Stimulated activated naive CD8-positive, alpha-beta T cell treated with anti-CD3 and anti-CD28 coated beads, Interleukin-15, Interleukin-2, amounts not matched to agents 100 ng/mL and 50 ng/mL, for 24 hours (primary cell): Measurements from ENCODE around the gene UBAC1.

ENCODE experiments used
- H3K27ac Mint-ChIP-seq: one replicate; pipeline ENCODE4 v1.8.0; 2021; ENCODE audit warnings: mild to moderate bottlenecking, mixed read lengths
- H3K27me3 Mint-ChIP-seq: one replicate; pipeline ENCODE4 v1.8.0; 2021; ENCODE audit warnings: mixed read lengths
- H3K36me3 Mint-ChIP-seq: one replicate; pipeline ENCODE4 v1.8.0; 2021; ENCODE audit warnings: low read depth, mixed read lengths
- H3K4me1 Mint-ChIP-seq: one replicate; pipeline ENCODE4 v1.8.0; 2021; ENCODE audit warnings: low read depth, mixed read lengths
- H3K4me3 Mint-ChIP-seq: one replicate; pipeline ENCODE4 v1.8.0; 2021; ENCODE audit warnings: mild to moderate bottlenecking, mixed read lengths
- H3K9me3 Mint-ChIP-seq: one replicate; pipeline ENCODE4 v1.8.0; 2021; ENCODE audit warnings: mixed read lengths

UBAC1 gene

DNA sequence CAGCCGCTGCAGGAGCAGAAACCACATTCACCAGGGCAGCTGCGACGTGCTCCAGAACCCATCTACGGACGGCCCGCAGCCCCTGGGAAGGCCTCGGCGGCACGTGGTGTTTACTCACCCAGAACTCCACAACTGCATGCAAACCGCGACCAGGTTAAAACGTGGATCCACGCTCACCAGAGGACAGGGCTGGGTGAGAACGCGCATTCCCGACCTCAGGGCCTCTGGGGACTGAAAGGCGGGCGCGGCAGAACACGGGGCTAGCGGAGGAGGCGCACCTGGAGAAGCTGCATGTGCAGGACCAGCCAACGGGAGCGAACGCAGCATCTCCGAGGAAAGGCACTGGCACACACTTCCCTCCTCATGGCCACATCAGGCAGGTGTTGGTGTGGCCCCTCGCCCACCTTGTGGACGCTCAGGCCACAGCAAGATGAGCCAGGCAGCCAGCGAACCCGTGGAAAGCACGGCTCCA is 29.8 kb downstream of the UBAC1 start:
- H3K9me3 Mint-ChIP-seq, result no peaks in the 10 kb centered on the region
- H3K27ac Mint-ChIP-seq, result no peak overlapping the region
- no peak overlapping the region for H3K4me3 Mint-ChIP-seq
- H3K4me1 Mint-ChIP-seq, result peaks cover 13% of the 10 kb centered on the region
- H3K36me3 Mint-ChIP-seq, result peaks cover 45% of the 10 kb centered on the region
- no peaks in the 10 kb centered on the region for H3K27me3 Mint-ChIP-seq

GRCh38 chr9:135930446-135931345 is 30.5 kb downstream of the UBAC1 start:
- Mint-ChIP-seq H3K27me3 (no peaks in the 10 kb centered on the region), H3K27ac (no peak overlapping the region), H3K9me3 (no peaks in the 10 kb centered on the region), H3K4me3 (no peak overlapping the region), H3K4me1 (peaks cover 20% of the 10 kb centered on the region), H3K36me3 (peaks cover 43% of the 10 kb centered on the region)

- Mint-ChIP-seq H3K4me3 (no peak overlapping the region), H3K9me3 (no peaks in the 10 kb centered on the region), H3K27me3 (no peaks in the 10 kb centered on the region), H3K27ac (no peak overlapping the region), H3K4me1 (peaks cover 28% of the 10 kb centered on the region), H3K36me3 (peaks cover 36% of the 10 kb centered on the region)
These were observed 31.3 kb downstream of the UBAC1 start for GRCh38 chr9:135929656-135930445.

DNA sequence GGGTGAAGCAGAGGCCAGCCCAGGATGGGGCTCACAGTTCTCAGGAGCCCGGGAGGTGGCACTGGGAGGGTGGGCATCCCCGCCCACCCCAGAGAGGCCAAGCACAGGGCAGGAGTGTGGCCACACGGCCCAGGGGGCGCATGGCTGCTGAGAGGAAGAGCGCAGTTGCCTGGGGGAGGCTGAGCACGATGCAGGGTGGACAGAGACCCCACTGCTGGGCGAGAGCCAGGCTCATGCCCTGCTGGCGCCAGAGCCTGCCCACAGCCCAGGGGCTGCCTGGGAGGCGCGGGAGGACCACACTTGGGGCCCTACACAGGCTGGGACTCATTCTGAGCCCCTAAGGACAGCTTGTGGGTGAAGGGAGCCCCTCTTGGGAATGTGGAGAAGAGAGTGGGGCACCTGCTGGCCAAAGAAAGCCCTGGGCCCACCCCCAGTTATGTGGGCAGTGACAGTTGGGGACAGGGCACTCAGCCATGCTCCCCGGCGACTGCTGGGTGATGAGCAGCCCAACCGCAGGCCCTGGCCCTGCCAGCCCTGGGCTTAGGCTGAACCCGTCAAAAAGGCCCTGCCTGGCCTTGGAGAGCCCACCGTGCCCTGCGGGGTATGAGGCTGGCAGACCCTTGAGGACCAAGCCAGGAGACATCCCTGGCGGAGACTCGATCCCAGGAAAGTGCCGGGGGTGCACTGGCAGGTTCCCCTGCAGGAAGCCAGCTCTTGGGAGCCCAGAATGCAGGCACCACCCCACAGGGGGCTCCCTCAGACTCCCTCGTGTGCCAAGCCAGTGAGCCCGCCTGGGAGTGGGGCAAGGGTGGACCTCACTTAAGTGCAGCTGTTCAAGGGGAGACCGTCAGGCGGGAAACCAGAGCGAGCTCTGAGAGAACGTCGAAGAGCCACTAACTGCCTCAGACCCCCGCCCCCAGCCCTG is 32.2 kb downstream of the UBAC1 start:
- Mint-ChIP-seq H3K4me1 (peaks cover 35% of the 10 kb centered on the region), H3K27me3 (no peaks in the 10 kb centered on the region), H3K36me3 (peaks cover 34% of the 10 kb centered on the region), H3K9me3 (no peaks in the 10 kb centered on the region), H3K4me3 (no peak overlapping the region), H3K27ac (no peak overlapping the region)

GRCh38 chr9:135928074-135928730 is 33.0 kb downstream of the UBAC1 start:
- Mint-ChIP-seq H3K36me3 (peaks cover 26% of the 10 kb centered on the region), H3K4me1 (peaks cover 35% of the 10 kb centered on the region), H3K4me3 (no peak overlapping the region), H3K27me3 (no peaks in the 10 kb centered on the region), H3K9me3 (no peaks in the 10 kb centered on the region), H3K27ac (no peak overlapping the region)

DNA sequence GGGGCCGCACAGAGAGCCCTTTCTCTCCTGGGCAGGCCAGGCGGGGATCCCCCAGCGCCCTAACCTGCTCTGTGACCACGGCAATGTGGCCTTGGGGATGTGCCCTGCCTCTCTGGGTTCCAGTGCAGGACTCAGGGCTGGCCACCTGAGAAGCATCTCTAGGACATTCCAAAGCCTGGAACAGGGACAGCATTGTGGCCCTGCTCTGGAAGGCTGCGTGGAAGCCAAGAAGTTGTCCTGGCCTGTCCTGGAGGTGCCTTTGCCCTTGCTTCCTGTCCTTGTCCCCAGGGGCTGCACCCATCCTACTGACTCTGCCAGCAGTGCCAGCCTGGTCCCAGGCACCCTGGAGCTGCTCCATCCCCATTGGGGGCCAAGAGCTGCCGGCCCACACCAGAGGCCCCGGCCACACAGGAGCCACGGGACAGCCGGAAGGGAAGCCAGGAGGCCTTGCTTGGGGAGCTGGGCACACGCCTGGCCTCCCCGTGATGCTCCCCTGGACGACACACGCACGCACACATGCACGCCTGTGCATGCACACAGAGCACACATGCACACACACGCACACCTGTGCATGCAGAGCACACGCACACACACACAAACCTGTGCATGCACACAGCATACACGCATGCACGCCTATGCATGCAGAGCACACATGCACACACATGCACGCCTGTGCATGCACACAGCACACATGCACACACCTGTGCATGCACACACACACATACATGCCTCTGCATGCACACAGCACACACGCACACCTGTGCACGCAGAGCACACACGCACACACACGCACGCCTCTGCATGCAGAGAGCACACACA is 33.8 kb downstream of the UBAC1 start:
- Mint-ChIP-seq H3K4me3 (no peak overlapping the region), H3K27me3 (no peaks in the 10 kb centered on the region), H3K27ac (no peak overlapping the region), H3K36me3 (peaks cover 20% of the 10 kb centered on the region), H3K4me1 (peaks cover 35% of the 10 kb centered on the region), H3K9me3 (no peaks in the 10 kb centered on the region)

- H3K36me3 Mint-ChIP-seq, result peaks cover 17% of the 10 kb centered on the region
- no peak overlapping the region for H3K4me3 Mint-ChIP-seq
- H3K9me3 Mint-ChIP-seq, result no peaks in the 10 kb centered on the region
- H3K27me3 Mint-ChIP-seq, result no peaks in the 10 kb centered on the region
- H3K27ac Mint-ChIP-seq, result peak overlapping the region; percentile 77
- H3K4me1 Mint-ChIP-seq, result peaks cover 35% of the 10 kb centered on the region
These were observed 34.6 kb downstream of the UBAC1 start for GRCh38 chr9:135926402-135927194.

DNA sequence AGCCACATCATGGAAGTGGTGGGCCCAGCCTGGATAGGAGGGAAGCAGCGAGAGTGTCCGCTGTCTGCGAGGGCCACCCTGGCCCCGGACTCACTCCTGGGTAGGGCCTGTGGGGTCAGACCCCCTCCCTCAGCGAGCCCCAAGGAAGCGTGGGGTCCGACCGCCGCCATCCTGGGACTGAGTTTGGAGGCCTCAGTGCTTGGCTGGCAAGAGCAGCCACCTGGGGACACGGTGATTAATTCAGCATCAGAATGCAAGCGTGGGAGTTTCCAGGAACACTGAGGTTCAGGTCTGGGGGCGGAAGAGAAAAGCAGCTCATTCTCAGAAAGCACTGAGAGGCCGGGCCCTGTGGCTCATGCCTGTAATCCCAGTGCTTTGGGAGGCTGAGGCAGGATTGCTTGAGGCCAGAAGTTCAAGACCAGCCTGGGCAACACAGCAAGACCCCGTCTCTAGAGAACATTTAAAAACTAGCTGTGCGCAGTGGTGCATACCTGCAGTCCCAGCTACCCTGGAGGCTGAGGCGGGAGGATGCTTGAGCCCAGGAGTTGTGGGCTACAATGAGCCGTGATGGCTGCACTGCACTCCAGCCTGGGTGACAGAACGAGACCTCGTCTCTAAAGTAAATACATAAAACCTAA is 35.6 kb downstream of the UBAC1 start:
- peaks cover 13% of the 10 kb centered on the region for H3K36me3 Mint-ChIP-seq
- H3K4me3 Mint-ChIP-seq, result peak overlapping the region; percentile 32
- no peaks in the 10 kb centered on the region for H3K9me3 Mint-ChIP-seq
- no peaks in the 10 kb centered on the region for H3K27me3 Mint-ChIP-seq
- H3K27ac Mint-ChIP-seq, result peak overlapping the region; percentile 77
- peaks cover 35% of the 10 kb centered on the region for H3K4me1 Mint-ChIP-seq

GRCh38 chr9:135924628-135925338 is 36.4 kb downstream of the UBAC1 start:
- Mint-ChIP-seq H3K4me3 (peak overlapping the region; percentile 32), H3K27ac (peak overlapping the region; percentile 75), H3K27me3 (no peaks in the 10 kb centered on the region), H3K36me3 (peaks cover 9% of the 10 kb centered on the region), H3K9me3 (no peaks in the 10 kb centered on the region), H3K4me1 (peaks cover 35% of the 10 kb centered on the region)

- Mint-ChIP-seq H3K9me3 (peaks cover 7% of the 10 kb centered on the region), H3K27me3 (no peaks in the 10 kb centered on the region), H3K36me3 (peaks cover 13% of the 10 kb centered on the region), H3K4me1 (peaks cover 35% of the 10 kb centered on the region), H3K4me3 (no peak overlapping the region), H3K27ac (no peak overlapping the region)
These were observed 37.7 kb downstream of the UBAC1 start for GRCh38 chr9:135923508-135923907.

GRCh38 chr9:135921749-135922310 is 39.3 kb downstream of the UBAC1 start:
- no peaks in the 10 kb centered on the region for H3K27me3 Mint-ChIP-seq
- no peak overlapping the region for H3K4me3 Mint-ChIP-seq
- H3K9me3 Mint-ChIP-seq, result peaks cover 13% of the 10 kb centered on the region
- H3K4me1 Mint-ChIP-seq, result peaks cover 27% of the 10 kb centered on the region
- H3K36me3 Mint-ChIP-seq, result peaks cover 18% of the 10 kb centered on the region
- no peak overlapping the region for H3K27ac Mint-ChIP-seq
